ENCODE data around the gene PRDM1.

- TF ChIP-seq CTCF (conservative IDR thresholded peaks at IDR 0.05) (no peak), EZH2 (IDR thresholded peaks at IDR 0.05; ENCODE audit: low read depth) (no peak)
These were observed 1.6 kb downstream of the PRDM1 start for GRCh38 chr6:106087548-106088325.
